Stomach smooth muscle (tissue), 2 donors: ENCODE data around the gene CHM.
"Not testable (repeated sequence)": the region's sequence is repeated elsewhere in the genome, so short reads cannot be mapped to it uniquely, and the experiment has no call there.

Source experiments
- H3K27ac ChIP-seq: one replicate; pipeline ENCODE4 v1.7.0; 2013; ENCODE audit warnings: mild to moderate bottlenecking, low read length, inconsistent platforms
- H3K27me3 ChIP-seq, 2 donors: one replicate each; pipeline ENCODE4 v1.7.0; 2013; ENCODE audit warnings: low read length in 2 of 2; ENCODE audit not compliant: insufficient read depth in 2 of 2, control insufficient read depth in 1 of 2
- H3K36me3 ChIP-seq, 2 donors: one replicate each; pipeline ENCODE4 v1.7.0; 2013; ENCODE audit warnings: low read length in 2 of 2; ENCODE audit not compliant: control insufficient read depth in 2 of 2, insufficient read depth in 2 of 2
- H3K4me1 ChIP-seq: one replicate; pipeline ENCODE4 v1.7.0; 2013; ENCODE audit warnings: low read length; ENCODE audit not compliant: control insufficient read depth, insufficient read depth
- H3K4me3 ChIP-seq, 2 donors: one replicate each; pipeline ENCODE4 v1.7.0; 2013; ENCODE audit warnings: low read length in 2 of 2
- H3K9ac ChIP-seq, 2 donors: one replicate each; pipeline ENCODE4 v1.7.0; 2013; ENCODE audit warnings: low read length in 2 of 2, mild to moderate bottlenecking in 1 of 2
- H3K9me3 ChIP-seq, 2 donors: one replicate each; pipeline ENCODE4 v1.7.0; 2013; ENCODE audit warnings: low read length in 2 of 2; ENCODE audit not compliant: control insufficient read depth in 2 of 2
- donor health status: healthy.
- donor health status: Pancreatic carcinoma.

Gene CHM

DNA sequence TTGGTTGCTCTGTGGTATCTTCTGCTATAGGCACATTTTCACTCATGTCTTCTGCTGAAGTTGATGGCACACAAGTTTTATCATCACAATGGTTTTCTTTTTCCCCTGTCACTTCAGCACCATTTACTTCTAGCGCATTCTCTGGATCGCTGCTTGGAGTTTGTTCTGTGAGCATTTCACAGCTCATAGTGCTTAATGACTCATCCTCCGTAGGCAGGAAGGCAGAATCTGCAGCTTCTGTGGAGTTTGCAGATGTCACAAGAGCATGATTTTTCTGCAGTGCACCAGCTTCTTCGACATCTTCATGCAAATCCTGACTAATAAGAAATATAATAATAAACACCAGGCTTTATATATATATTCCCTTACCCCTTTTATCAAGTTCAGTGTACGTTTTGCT is 83.6 kb downstream of the CHM start:
- Histone ChIP-seq H3K36me3 (no peaks in the 10 kb centered on the region), H3K9me3 (no peaks in the 10 kb centered on the region)

DNA sequence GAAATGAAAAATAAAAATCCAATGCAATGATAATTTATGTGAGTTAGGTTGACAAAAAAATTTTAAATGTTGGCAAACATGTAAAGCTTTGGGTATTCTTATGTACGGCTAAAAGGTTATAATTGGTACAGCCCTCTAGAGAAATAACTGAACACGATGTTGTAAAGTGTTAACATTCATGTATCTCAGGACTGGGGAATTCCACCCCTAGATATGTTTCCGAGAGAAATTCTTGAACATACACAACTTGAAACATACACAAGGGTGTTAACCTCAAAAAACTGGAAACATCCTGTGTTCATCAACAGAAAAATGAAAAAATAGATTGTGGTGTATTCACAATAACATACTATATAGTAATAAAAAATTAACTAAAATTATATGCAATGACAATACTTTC is 91.8 kb downstream of the CHM start:
- no peak overlapping the region for H3K9ac ChIP-seq
- no peak overlapping the region for H3K27ac ChIP-seq
- no peaks in the 10 kb centered on the region for H3K36me3 ChIP-seq
- H3K27me3 ChIP-seq = no peaks in the 10 kb centered on the region
- no peak overlapping the region for H3K4me3 ChIP-seq
- H3K4me1 ChIP-seq = no peaks in the 10 kb centered on the region
- H3K9me3 ChIP-seq = no peaks in the 10 kb centered on the region

More for the DNA sequence above, 83.6 kb downstream of the CHM start:
- Histone ChIP-seq H3K9ac (no peak overlapping the region), H3K4me1 (no peaks in the 10 kb centered on the region), H3K27ac (no peak overlapping the region), H3K27me3 (no peaks in the 10 kb centered on the region), H3K4me3 (no peak overlapping the region)

DNA sequence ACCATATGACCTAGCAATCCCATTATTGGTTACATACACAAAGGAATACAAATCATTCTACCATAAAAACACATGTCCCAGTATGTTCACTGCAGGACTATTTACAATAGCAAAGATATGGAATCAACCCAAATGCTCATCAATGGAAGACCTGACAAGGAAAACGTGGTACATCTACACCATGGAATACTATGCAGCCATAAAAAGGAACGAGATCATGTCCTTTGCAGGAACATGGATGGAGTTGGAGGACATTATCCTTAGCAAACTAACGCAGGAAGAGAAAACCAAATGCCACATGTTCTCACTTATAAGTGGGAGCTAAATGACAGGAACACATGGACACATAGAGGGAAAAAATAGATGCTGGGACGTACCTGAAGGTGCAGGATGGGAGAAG is 102.6 kb downstream of the CHM start:
- not testable (repeated sequence) for H3K9ac ChIP-seq, H3K4me3 ChIP-seq, H3K27me3 ChIP-seq, H3K27ac ChIP-seq, H3K36me3 ChIP-seq, H3K4me1 ChIP-seq, H3K9me3 ChIP-seq

DNA sequence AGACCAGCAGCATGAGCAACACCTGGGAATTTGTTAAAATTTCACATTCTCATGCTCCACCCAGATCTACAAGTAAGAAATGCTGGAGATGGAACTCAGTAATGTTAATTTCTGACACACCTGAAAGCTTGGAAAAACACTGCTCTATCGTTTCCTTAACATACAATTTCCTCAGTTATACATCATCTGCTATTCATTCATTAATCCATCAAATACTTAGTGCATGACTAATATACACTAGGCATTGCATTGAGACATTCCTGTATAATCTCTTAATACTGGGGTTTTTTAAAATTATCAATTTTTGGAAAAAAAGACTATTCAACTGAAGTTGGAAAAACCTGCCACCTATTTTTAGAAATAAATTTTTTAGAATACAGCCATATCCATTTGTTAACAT is 106.1 kb downstream of the CHM start:
- Histone ChIP-seq H3K27me3 (no peaks in the 10 kb centered on the region), H3K9me3 (peaks cover 0 to 7% of the 10 kb centered on the region in 2 donors), H3K4me1 (no peaks in the 10 kb centered on the region), H3K36me3 (no peaks in the 10 kb centered on the region), H3K4me3 (no peak overlapping the region), H3K9ac (no peak overlapping the region), H3K27ac (no peak overlapping the region)

DNA sequence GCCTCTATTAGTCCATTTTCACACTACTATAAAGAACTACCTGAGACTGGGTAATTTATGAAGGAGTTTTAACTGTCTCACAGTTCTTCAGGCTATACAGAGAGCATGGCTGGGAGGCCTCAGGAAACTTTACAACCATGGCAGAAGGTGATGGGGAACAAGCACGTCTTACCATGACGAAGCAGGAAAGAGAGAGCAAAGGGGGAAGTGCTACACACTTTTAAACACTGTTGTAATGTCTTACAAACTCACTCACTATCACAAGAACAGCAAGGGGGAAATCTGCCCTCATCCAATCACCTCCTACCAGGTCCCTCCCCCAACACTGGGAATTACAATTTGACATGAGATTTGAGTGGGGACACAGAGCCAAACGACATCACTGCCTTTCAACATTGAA is 107.4 kb downstream of the CHM start:
- not testable (repeated sequence) for H3K27ac ChIP-seq, H3K9me3 ChIP-seq, H3K27me3 ChIP-seq, H3K9ac ChIP-seq, H3K4me1 ChIP-seq, H3K36me3 ChIP-seq, H3K4me3 ChIP-seq

DNA sequence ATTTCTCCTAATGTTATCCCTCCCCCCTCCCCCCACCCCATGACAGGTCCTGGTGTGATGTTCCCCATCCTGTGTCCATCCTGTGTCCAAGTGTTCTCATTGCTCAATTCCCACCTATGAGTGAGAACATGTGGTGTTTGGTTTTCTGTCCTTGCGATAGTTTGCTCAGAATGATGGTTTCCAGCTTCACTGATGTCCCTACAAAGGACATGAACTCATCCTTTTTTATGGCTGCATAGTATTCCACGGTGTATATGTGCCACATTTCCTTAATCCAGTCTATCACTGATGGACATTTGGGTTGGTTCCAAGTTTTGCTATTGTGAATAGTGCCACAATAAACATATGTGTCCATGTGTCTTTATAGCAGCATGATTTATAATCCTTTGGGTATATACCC is 113.0 kb downstream of the CHM start:
- H3K4me1 ChIP-seq, H3K36me3 ChIP-seq, H3K27me3 ChIP-seq, H3K9me3 ChIP-seq, H3K4me3 ChIP-seq, H3K27ac ChIP-seq, H3K9ac ChIP-seq: not testable (repeated sequence)

DNA sequence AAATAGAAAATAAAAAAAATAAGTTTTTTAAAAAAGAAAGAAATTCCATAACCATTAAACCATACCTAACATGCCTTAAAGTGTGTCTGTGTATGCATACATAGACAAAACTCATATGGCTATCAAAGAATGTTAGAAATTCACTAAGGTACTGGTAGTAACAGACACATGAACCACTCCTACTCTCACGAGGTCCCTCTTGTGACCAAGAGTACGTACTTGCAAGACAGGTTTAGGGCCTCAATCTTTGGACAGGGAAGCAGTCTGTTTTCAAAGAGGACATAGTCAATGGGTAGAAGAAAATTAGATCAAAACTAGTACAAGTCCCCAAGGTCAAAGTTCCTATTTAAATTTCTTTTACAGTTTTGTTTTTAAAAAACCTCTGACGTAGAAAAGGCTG is 117.3 kb downstream of the CHM start:
- Histone ChIP-seq H3K9ac (no peak overlapping the region), H3K27ac (no peak overlapping the region), H3K9me3 (no peaks in the 10 kb centered on the region), H3K4me1 (no peaks in the 10 kb centered on the region), H3K36me3 (no peaks in the 10 kb centered on the region), H3K27me3 (no peaks in the 10 kb centered on the region), H3K4me3 (no peak overlapping the region)

DNA sequence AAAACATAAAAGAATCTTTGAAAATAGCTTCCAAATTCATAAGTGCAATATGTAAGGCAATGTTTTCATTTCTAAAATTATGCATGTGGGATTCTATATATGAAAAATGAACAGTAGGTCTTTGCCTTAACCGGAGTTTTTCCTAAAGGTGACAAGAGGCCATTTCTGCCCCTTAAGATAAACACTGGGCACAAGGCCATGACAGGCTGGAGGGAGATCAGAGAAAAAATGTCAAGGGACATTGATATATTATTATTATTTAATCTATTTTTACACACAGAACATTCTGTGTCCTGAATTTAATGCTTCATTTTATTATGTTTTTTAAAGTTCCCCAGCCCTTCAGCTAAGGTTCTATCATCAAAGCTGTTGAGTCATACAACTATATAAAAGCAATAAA is 118.8 kb downstream of the CHM start:
- H3K9ac ChIP-seq = no peak overlapping the region
- no peak overlapping the region for H3K27ac ChIP-seq
- H3K4me1 ChIP-seq = no peaks in the 10 kb centered on the region

DNA sequence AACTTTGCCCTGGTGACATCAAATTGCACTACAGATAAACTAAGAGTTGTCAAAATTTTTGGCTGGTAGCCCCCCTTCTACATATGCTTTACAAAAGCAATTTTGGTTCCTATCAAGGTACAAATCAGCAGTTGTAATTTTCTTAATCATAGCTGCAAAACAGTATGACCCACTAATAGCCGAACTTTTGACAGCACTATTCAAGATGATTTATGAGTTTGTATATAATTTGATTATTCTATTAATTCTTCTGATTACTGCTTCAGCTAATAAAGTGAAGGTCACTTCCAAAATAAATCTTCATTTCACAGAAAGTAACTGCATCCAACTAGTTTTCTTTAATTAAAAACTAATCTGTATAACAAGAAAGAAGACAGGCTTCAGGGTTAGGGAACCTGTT is 119.6 kb downstream of the CHM start:
- no peak overlapping the region for H3K4me3 ChIP-seq
- H3K9me3 ChIP-seq = no peaks in the 10 kb centered on the region
- H3K4me1 ChIP-seq = no peaks in the 10 kb centered on the region
- no peak overlapping the region for H3K9ac ChIP-seq
- no peaks in the 10 kb centered on the region for H3K27me3 ChIP-seq
- no peak overlapping the region for H3K27ac ChIP-seq
- no peaks in the 10 kb centered on the region for H3K36me3 ChIP-seq

More for the DNA sequence above, 118.8 kb downstream of the CHM start:
- H3K9me3 ChIP-seq = no peaks in the 10 kb centered on the region
- H3K27me3 ChIP-seq = no peaks in the 10 kb centered on the region
- no peaks in the 10 kb centered on the region for H3K36me3 ChIP-seq
- no peak overlapping the region for H3K4me3 ChIP-seq

DNA sequence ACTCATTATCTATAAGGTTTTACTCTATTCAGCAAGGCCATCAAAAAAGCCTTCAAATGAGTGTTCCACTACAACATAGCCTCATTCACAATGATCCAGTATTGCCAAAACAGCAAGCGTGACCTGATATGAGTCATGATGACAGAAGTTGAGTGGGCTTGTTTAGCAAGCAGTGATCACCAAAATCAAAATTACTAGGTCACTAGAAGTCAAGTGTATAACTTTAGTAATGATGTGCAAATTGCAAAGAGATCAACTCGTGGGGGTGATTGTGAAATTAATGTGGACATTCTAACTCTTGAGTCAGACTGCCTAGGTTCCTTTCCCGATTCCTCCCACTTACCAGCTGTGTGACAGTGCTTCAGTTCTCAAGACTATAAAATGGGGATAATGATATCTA is 124.5 kb downstream of the CHM start:
- H3K27ac ChIP-seq = no peak overlapping the region
- no peaks in the 10 kb centered on the region for H3K4me1 ChIP-seq

DNA sequence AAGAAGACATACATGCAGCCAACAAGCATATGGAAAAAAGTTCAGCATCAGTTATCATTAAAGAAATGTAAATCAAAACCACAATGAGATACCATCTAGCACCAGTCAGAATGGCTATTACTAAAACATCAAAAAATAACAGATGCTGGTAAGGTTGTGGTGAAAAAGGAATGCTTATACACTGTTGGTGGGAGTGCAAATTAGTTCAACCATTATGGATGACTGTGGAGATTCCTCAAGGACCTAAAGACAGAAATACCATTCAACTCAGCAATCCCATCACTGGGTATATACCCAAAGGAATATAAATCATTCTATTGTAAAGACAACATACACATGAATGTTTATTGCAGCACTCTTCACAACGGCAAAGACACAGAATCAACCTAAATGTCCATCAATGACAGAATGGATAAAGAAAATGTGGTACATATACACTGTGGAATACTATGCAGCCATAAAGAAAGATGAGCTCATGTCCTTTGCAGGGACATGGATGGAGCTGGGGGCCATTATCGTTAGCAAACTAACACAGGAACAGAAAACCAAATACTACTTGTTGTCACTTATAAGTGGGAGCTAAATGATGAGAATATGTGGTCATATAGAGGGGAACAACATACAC is 130.6 kb downstream of the CHM start:
- H3K9me3 ChIP-seq = not testable (repeated sequence)

More for the DNA sequence above, 124.5 kb downstream of the CHM start:
- H3K9ac ChIP-seq = no peak overlapping the region
- H3K36me3 ChIP-seq = no peaks in the 10 kb centered on the region
- H3K27me3 ChIP-seq = no peaks in the 10 kb centered on the region
- no peak overlapping the region for H3K4me3 ChIP-seq
- no peaks in the 10 kb centered on the region for H3K9me3 ChIP-seq

More for the DNA sequence above, 130.6 kb downstream of the CHM start:
- not testable (repeated sequence) for H3K27me3 ChIP-seq, H3K9ac ChIP-seq, H3K4me3 ChIP-seq, H3K27ac ChIP-seq, H3K4me1 ChIP-seq, H3K36me3 ChIP-seq
